CD8-positive, alpha-beta memory T cell (primary cell): Measurements from ENCODE around the gene SRPK3. TPM values are rescaled to one million over a fixed set of nuclear protein-coding genes. Genes with fewer than 3 reads are reported as not detected.

Experiments
- CTCF ChIA-PET: fragments of 350-600 bp; sonication (Branson Sonifier 250); formaldehyde crosslinking; loops from one replicate; lab custom pipeline; 2021; ENCODE audit warnings: antibody characterized with exemption; lab: Charles Lee
- POLR2A ChIA-PET: fragments of 350-600 bp; sonication (Branson Sonifier 250); formaldehyde crosslinking; loops from one replicate; lab custom pipeline; 2021; ENCODE audit warnings: antibody characterized with exemption; lab: Charles Lee
- DNase-seq, 5 donors: peaks; one replicate each; pipeline versions ENCODE4 v3.0.0 to v3.0.0-alpha.2; 2020 to 2022; ENCODE audit warnings: mixed read lengths in 1 of 5
- H3K27ac ChIP-seq: one replicate; pipeline ENCODE4 v1.7.0; 2013; ENCODE audit warnings: low read depth, mild to moderate bottlenecking, low read length, moderate library complexity
- H3K27me3 ChIP-seq: 2 replicates; pipeline ENCODE4 v1.7.0; 2013; ENCODE audit warnings: low read length, mild to moderate bottlenecking; ENCODE audit not compliant: insufficient read depth, poor library complexity, severe bottlenecking
- H3K36me3 ChIP-seq: 2 replicates; pipeline ENCODE4 v1.7.0; 2013; ENCODE audit warnings: mild to moderate bottlenecking, low read length, moderate library complexity; ENCODE audit not compliant: insufficient read depth
- H3K4me1 ChIP-seq: 2 replicates; pipeline ENCODE4 v1.7.0; 2013; ENCODE audit warnings: mild to moderate bottlenecking, low read length, moderate library complexity; ENCODE audit not compliant: insufficient read depth
- H3K4me3 ChIP-seq: 2 replicates; pipeline ENCODE4 v1.7.0; 2013; ENCODE audit warnings: mild to moderate bottlenecking, low read length
- H3K9me3 ChIP-seq: 2 replicates; pipeline ENCODE4 v1.7.0; 2013; ENCODE audit warnings: mild to moderate bottlenecking, low read length
- H3K27ac Mint-ChIP-seq, 8 donors: one replicate each; pipeline ENCODE4 v1.8.0; 2020 to 2021; ENCODE audit warnings: mixed read lengths in 8 of 8, mild to moderate bottlenecking in 6 of 8, inconsistent platforms in 3 of 8, moderate library complexity in 3 of 8
- H3K27me3 Mint-ChIP-seq, 2 donors: one replicate each; pipeline ENCODE4 v1.8.0; 2020 to 2021; ENCODE audit warnings: mixed read lengths in 2 of 2, mild to moderate bottlenecking in 1 of 2, moderate library complexity in 1 of 2
- H3K36me3 Mint-ChIP-seq, 3 donors: one replicate each; pipeline ENCODE4 v1.8.0; 2020 to 2021; ENCODE audit warnings: mixed read lengths in 3 of 3, inconsistent platforms in 1 of 3, mild to moderate bottlenecking in 1 of 3
- H3K4me1 Mint-ChIP-seq, 3 donors: one replicate each; pipeline ENCODE4 v1.8.0; 2020 to 2021; ENCODE audit warnings: mixed read lengths in 3 of 3, inconsistent platforms in 1 of 3, mild to moderate bottlenecking in 1 of 3
- H3K4me3 Mint-ChIP-seq, 7 donors: one replicate each; pipeline ENCODE4 v1.8.0; 2020 to 2021; ENCODE audit warnings: mixed read lengths in 7 of 7, mild to moderate bottlenecking in 6 of 7, moderate library complexity in 4 of 7, inconsistent platforms in 2 of 7
- H3K9me3 Mint-ChIP-seq, 5 donors: one replicate each; pipeline ENCODE4 v1.8.0; 2020 to 2022; ENCODE audit warnings: mixed read lengths in 5 of 5, mild to moderate bottlenecking in 3 of 5, moderate library complexity in 2 of 5, inconsistent platforms in 1 of 5
- polyA plus RNA-seq: library from polyadenylated mRNA; unstranded; fragments of 300-500 nt; fragmentation: Illumina TruSeq; gene quantifications from one replicate; pipeline ENCODE4 v1.2.3, GENCODE V29; 2021
- total RNA-seq, 2 experiments: library from RNA; stranded (reverse); gene quantifications; one replicate each; pipeline ENCODE4 v1.2.3, GENCODE V29; 2021

SRPK3 gene
- total and polyA plus RNA-seq, 3 experiments from 2014 or later = not detected

DNA sequence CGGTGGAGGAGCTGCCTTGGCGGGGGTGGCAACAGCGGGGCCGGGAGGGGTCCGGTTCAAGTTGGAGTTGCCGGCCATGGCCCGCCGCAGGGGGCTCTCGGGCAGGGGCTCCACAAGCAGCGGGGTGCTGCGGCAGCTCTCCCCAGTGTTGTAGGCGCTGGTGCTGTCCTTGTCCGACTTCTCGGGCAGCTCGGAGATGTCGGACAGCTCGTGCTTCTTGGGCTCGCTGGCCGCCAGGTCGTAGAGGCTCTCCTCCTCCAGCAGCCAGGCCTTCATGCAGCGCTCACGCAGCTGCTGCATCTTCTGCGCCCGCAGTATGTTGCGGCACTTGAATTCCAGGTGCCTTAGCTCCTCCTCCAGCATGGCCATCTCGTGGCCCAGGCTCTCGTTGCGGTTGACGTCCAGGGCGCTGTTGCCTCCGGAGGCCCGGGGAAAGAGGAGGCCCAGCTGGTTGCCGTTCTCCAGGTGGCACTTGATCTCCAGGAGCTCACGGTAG, 23.3 kb downstream of the SRPK3 start:
- no peak for DNase-seq
- no peaks in the 10 kb centered on the region for H3K9me3 ChIP-seq
- H3K27ac ChIP-seq = no peak overlapping the region
- Mint-ChIP-seq H3K27me3 (peaks cover 0 to 5% of the 10 kb centered on the region in 2 donors), H3K4me3 (no peak overlapping the region), H3K9me3 (no peaks in the 10 kb centered on the region), H3K27ac (no peak overlapping the region), H3K36me3 (peaks cover 0 to 4% (median 0%) of the 10 kb centered on the region in 3 donors), H3K4me1 (peaks cover 0 to 2% (median 0%) of the 10 kb centered on the region in 3 donors)
- CTCF ChIA-PET = no interaction called here
- H3K4me3 ChIP-seq = no peak overlapping the region
- no peaks in the 10 kb centered on the region for H3K4me1 ChIP-seq
- no peaks in the 10 kb centered on the region for H3K36me3 ChIP-seq
- no peaks in the 10 kb centered on the region for H3K27me3 ChIP-seq
- POLR2A ChIA-PET = no interaction called here

DNA sequence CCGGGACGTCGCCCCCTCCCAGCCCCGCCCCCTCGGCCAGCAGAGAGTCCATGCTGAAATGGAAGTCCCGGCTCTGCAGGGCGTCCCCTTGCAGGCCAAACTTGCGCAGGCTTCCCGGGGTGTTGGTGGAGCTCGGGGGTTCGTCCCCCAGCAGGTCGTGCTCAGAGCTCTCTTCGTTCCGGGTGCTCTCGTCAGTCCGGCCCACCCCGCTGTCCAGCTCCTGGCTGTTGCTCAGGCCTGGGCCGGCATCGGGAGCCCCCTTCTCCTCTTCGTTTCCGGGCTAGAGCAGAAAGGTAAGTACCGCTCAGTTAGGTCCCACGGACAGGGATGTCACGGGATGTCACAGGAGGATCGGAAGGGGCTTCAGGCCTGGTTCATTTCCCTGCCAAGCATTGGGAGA, 23.8 kb downstream of the SRPK3 start:
- Histone ChIP-seq H3K4me3 (no peak overlapping the region), H3K36me3 (no peaks in the 10 kb centered on the region), H3K4me1 (no peaks in the 10 kb centered on the region), H3K27ac (no peak overlapping the region), H3K9me3 (no peaks in the 10 kb centered on the region), H3K27me3 (no peaks in the 10 kb centered on the region)
- CTCF ChIA-PET = no interaction called here
- Mint-ChIP-seq H3K27ac (no peak overlapping the region), H3K4me1 (peaks cover 0 to 2% (median 0%) of the 10 kb centered on the region in 3 donors), H3K4me3 (no peak overlapping the region), H3K9me3 (no peaks in the 10 kb centered on the region), H3K27me3 (peaks cover 0 to 4% of the 10 kb centered on the region in 2 donors), H3K36me3 (peaks cover 0 to 1% (median 0%) of the 10 kb centered on the region in 3 donors)
- no peak for DNase-seq
- POLR2A ChIA-PET = no interaction called here

DNA sequence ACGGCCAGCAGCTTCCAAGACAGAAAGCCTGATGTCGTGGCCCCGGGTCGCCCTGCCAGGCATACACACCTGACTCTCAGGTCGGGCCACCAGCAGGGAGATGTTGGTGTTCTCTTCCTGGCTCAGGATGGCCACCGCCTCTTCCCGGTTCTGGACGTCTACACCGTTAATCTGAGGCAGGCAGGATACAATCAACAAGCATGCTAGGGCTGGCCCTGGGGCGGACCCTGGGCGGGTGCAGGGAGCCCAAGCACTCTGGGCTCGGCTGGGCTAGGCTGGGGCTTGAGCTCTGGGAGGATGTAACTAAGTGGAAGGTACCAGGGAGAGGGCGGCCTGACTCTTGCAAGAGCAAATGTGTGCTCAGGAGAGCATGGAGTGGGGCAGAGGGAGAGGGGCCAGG, 24.6 kb downstream of the SRPK3 start:
- H3K4me1 Mint-ChIP-seq = peaks cover 0 to 2% (median 0%) of the 10 kb centered on the region in 3 donors
- Histone ChIP-seq H3K9me3 (no peaks in the 10 kb centered on the region), H3K4me3 (no peak overlapping the region), H3K27me3 (no peaks in the 10 kb centered on the region), H3K36me3 (no peaks in the 10 kb centered on the region), H3K27ac (no peak overlapping the region), H3K4me1 (no peaks in the 10 kb centered on the region)
- POLR2A ChIA-PET = no interaction called here
- peaks cover 0 to 1% (median 0%) of the 10 kb centered on the region in 3 donors for H3K36me3 Mint-ChIP-seq
- H3K27me3 Mint-ChIP-seq = peaks cover 0 to 6% of the 10 kb centered on the region in 2 donors
- CTCF ChIA-PET = interaction anchor here (1.1 kb wide), 1 partner anchor 41 kb away, joined by 3 read pairs; the partner anchor contains the start of gene PLXNB3
- H3K27ac Mint-ChIP-seq = no peak overlapping the region
- no peak for DNase-seq
- H3K4me3 Mint-ChIP-seq = no peak overlapping the region
- no peaks in the 10 kb centered on the region for H3K9me3 Mint-ChIP-seq

DNA sequence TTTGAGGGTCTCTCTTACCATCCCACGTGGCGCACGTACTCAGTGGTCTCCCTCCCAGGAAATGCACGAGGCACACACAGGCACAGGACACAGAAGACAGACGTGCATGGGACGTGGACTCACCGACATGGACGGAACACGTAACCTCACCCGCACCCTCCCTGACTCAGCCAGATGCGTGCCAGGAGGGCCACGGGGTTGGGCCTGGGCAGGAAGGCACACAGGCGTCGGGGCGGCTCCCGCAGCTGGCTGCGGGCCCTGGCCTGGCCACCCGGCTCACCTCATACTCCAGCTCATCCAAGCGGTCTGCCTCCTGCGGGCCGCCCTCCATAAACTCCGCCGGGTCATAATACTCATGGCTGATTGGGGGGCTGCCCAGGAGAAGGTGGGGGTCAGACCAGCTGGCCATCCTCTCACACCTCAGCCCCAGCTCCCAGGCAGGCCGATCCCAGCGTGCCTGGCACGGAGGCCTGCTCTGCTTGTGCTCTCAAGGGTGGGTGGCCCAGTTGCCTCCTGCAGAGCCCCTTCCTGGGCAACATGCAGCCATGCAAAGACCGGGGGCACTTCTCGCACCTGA, 26.2 kb downstream of the SRPK3 start:
- ChIA-PET POLR2A (no interaction called here), CTCF (interaction anchor here (0.6 kb wide), 1 partner anchor 115 kb away, joined by 3 read pairs; no protein-coding TSS in a partner anchor)
- Mint-ChIP-seq H3K27ac (no peak overlapping the region), H3K9me3 (no peaks in the 10 kb centered on the region), H3K4me1 (peaks cover 0 to 2% (median 0%) of the 10 kb centered on the region in 3 donors), H3K27me3 (peaks cover 0 to 3% of the 10 kb centered on the region in 2 donors), H3K4me3 (no peak overlapping the region), H3K36me3 (peaks cover 0 to 1% (median 0%) of the 10 kb centered on the region in 3 donors)
- H3K4me3 ChIP-seq = no peak overlapping the region
- DNase-seq = no peak
- H3K36me3 ChIP-seq = no peaks in the 10 kb centered on the region
- no peaks in the 10 kb centered on the region for H3K4me1 ChIP-seq
- H3K9me3 ChIP-seq = no peaks in the 10 kb centered on the region
- no peaks in the 10 kb centered on the region for H3K27me3 ChIP-seq
- no peak overlapping the region for H3K27ac ChIP-seq

DNA sequence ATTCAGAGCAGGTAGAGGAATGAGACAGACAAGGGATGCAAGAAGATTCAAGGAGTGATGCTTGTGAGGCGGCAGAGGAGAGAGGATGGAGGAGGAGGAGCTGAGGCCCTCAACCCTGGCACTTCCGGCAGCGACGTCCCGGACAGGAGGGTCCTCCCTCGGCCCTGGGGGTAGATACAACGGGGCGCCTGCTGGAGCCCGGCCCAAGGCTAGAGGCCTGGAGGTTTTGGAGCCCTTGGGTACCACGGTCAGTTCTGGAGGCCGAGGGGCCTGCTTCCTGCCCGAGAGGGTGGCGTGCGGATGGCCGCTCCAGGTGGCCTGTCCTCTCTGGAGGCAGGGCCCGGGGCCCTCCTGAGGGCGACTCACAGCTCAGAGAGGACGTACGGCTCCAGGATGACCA, 27.1 kb downstream of the SRPK3 start:
- H3K4me3 Mint-ChIP-seq = peak overlapping the region in 1 of 7 donors; percentile 52
- Histone ChIP-seq H3K36me3 (no peaks in the 10 kb centered on the region), H3K4me3 (no peak overlapping the region), H3K27ac (no peak overlapping the region), H3K27me3 (no peaks in the 10 kb centered on the region), H3K4me1 (no peaks in the 10 kb centered on the region), H3K9me3 (no peaks in the 10 kb centered on the region)
- ChIA-PET CTCF (no interaction called here), POLR2A (no interaction called here)
- H3K9me3 Mint-ChIP-seq = no peaks in the 10 kb centered on the region
- H3K27me3 Mint-ChIP-seq = peaks cover 0 to 5% of the 10 kb centered on the region in 2 donors
- peak overlapping the region in 2 of 8 donors; percentile 56 to 98 for H3K27ac Mint-ChIP-seq
- peaks cover 0 to 1% (median 0%) of the 10 kb centered on the region in 3 donors for H3K36me3 Mint-ChIP-seq
- H3K4me1 Mint-ChIP-seq = peaks cover 0 to 2% (median 2%) of the 10 kb centered on the region in 3 donors
- DNase-seq = no peak

DNA sequence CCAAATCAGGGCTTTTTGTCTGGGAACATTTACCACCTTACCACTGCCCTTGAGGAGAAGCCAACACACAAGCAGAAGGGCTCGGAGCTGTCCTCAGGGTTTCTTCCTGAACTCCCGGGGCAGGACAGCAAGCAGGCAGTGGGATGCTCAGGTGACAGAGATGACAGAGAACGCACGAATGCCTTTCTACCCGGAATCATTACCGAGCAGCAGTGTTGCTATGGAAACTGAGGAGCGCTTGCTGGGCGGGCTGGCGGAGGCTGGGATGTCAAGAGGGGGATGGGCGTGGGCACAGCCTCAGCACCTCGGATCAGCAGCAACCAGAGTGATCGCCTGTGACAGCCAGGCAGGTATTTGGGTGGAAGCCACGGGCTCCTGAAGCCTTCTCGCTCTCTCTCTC, 31.4 kb downstream of the SRPK3 start:
- H3K27me3 ChIP-seq = no peaks in the 10 kb centered on the region
- H3K9me3 ChIP-seq = no peaks in the 10 kb centered on the region
- no peak overlapping the region for H3K27ac ChIP-seq
- H3K36me3 ChIP-seq = no peaks in the 10 kb centered on the region
- peaks cover 0 to 15% of the 10 kb centered on the region in 2 donors for H3K27me3 Mint-ChIP-seq
- no peak for DNase-seq
- no peak overlapping the region for H3K4me3 Mint-ChIP-seq
- H3K4me3 ChIP-seq = no peak overlapping the region
- ChIA-PET CTCF (interaction anchor here (2.2 kb wide), 1 partner anchor 135 kb away, joined by 5 read pairs; no protein-coding TSS in a partner anchor), POLR2A (no interaction called here)
- peaks cover 18 to 26% (median 19%) of the 10 kb centered on the region in 3 donors for H3K4me1 Mint-ChIP-seq
- no peaks in the 10 kb centered on the region for H3K9me3 Mint-ChIP-seq
- peaks cover 0 to 1% (median 0%) of the 10 kb centered on the region in 3 donors for H3K36me3 Mint-ChIP-seq
- H3K27ac Mint-ChIP-seq = no peak overlapping the region
- H3K4me1 ChIP-seq = peaks cover 10% of the 10 kb centered on the region

DNA sequence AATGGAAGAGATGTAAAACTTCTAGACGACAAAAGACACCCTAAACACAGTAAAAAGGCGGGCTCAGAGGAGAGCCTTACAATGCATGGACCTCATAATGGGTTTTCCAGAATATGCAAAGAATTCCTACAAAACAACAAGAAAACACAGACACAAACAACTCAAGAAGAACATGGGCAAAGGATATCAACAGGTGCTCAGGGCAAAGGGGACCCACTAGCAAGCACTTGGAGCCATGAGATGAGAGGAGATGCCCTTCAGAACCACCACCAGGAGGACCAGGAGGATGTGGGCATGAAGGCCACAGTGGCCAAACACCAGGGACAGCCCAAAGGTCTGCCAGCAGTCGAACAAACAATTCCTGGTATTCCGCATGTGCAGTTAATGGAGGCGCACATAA, 32.3 kb downstream of the SRPK3 start:
- Histone ChIP-seq H3K9me3 (no peaks in the 10 kb centered on the region), H3K4me3 (no peak overlapping the region), H3K27me3 (no peaks in the 10 kb centered on the region), H3K27ac (no peak overlapping the region), H3K4me1 (peaks cover 20% of the 10 kb centered on the region), H3K36me3 (no peaks in the 10 kb centered on the region)
- no peak for DNase-seq
- H3K36me3 Mint-ChIP-seq = no peaks in the 10 kb centered on the region
- H3K9me3 Mint-ChIP-seq = no peaks in the 10 kb centered on the region
- peaks cover 22 to 31% (median 23%) of the 10 kb centered on the region in 3 donors for H3K4me1 Mint-ChIP-seq
- peaks cover 0 to 17% of the 10 kb centered on the region in 2 donors for H3K27me3 Mint-ChIP-seq
- H3K4me3 Mint-ChIP-seq = no peak overlapping the region
- ChIA-PET POLR2A (no interaction called here), CTCF (no interaction called here)
- H3K27ac Mint-ChIP-seq = peak overlapping the region in 1 of 8 donors; percentile 12

DNA sequence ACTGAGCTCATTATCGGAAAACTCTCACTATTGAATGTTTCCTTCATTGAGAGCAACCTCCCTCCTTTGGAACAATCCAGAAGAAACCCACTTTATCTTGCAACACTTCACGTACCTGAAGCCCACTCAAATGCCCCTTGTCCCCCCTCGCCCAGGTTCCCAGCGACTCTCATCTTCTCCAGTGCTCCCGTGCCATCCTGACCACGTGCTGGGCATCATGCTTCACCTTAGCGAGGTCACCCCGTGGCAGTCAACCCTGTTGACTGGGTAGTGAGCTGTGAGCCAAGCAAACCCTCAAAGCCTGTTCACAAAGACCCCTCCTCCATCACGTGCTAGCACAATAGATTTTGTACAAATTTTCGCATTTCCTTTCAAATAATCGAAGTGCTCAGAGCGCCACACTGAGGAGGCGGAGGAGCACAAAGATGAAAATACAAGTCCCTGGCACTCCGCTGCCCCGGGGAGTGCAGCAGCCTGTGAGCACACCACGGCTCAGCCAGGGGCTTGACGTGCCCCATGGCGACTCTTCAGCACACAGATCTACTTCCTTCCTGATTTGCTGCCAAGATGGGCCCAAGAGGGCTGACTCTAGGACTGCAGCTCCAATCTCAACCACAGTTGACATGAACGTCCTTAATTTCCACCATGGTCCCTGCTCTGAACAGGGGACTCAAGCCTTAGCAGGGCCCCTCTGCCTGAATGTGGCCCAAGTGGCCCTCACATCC, 33.9 kb downstream of the SRPK3 start:
- POLR2A ChIA-PET = no interaction called here
- Mint-ChIP-seq H3K9me3 (no peaks in the 10 kb centered on the region), H3K27me3 (peaks cover 0 to 18% of the 10 kb centered on the region in 2 donors), H3K36me3 (no peaks in the 10 kb centered on the region), H3K4me3 (peak overlapping the region in 2 of 7 donors; percentile 23 to 51), H3K27ac (peak overlapping the region in 6 of 8 donors; percentile 14 to 91 (median 54)), H3K4me1 (peaks cover 26 to 42% (median 27%) of the 10 kb centered on the region in 3 donors)
- CTCF ChIA-PET = no interaction called here
- no peak overlapping the region for H3K4me3 ChIP-seq
- H3K9me3 ChIP-seq = no peaks in the 10 kb centered on the region
- no peaks in the 10 kb centered on the region for H3K27me3 ChIP-seq
- no peak for DNase-seq
- H3K4me1 ChIP-seq = peaks cover 26% of the 10 kb centered on the region
- H3K36me3 ChIP-seq = no peaks in the 10 kb centered on the region
- H3K27ac ChIP-seq = no peak overlapping the region
